Retina (tissue), 1 donor: Measurements from ENCODE around the gene EMID1.

Experiments used
- DNase-seq: peaks from one replicate; pipeline ENCODE4 v3.0.0-alpha.2; 2016

The EMID1 gene

DNA sequence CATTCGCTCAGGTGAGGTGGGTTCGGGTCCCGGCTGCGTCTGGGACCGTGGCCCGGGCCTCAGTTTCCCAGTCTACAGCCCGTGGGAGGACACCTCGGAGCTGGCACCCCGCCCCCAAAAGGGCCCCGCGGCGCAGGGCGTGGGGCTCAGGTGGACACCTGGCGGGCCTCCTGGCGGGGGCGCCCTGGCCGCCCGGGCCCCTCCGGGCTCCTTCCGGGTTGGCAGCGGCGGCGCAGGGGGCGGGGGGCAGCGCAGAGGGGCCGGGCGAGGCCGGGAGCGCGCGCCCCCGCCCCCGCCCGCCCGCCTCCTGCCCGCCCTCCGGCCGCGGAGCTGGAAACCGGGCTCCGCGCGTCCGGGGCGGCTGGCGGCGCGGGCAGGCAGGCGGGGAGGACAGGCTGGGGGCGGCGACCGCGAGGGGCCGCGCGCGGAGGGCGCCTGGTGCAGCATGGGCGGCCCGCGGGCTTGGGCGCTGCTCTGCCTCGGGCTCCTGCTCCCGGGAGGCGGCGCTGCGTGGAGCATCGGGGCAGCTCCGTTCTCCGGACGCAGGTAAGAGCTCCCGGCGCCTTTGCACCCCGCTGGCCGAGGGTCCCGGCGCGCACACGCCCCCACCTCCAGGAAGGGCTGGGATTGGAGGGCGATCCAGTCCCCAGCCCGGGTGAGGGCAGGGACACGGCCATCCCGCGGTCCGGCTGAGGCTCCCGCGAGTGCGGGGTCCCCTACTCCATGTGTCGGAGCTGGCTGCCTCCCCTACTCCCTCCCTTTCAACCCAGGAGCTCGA lies at the start of gene EMID1:
TSS of gene EMID1 (plus strand) at position 303 of the 778 bp plus-strand sequence. CDS start at position 446, 143 bp downstream.
- DNase-seq: peak; percentile 77

DNA sequence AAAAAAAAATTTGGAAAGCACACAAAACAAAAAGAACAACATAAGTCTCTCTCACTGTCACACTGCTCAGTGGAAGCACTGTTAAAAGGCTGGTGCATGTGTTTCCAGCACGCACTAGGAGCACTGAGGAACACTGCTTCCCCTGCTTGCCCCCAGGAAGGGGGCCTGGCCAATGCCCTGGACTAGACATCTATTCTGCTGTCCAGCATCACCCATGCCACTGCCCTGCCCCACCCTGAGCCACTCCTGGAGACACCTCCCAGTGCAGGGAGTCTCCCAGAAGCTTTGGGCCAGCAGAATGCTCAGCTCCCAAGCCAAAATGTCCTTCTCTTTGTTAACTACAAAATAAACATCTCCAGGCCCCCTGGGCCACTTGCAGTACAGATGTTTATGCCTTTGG lies 49.7 kb upstream of the EMID1 start:
- no peak for DNase-seq

DNA sequence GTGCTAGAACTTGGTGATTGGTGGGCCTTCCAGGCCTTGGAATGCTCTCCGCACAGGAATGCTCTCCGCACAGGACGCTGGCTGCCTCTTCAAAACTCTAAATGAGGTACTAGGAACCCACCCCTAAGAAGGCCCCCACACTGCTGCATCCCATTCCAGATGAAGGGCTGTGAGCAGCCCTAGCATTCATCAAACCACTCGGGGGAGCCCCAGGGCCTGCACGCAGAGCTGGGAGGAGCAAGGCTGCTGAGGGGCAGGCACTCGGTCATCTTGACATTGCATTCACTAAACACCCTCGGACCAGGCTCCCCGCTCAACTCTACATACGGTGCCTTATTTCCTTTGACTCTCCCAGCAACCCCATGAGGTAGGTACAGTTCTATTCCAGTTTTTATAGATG lies 49.2 kb upstream of the EMID1 start:
- DNase-seq: no peak

DNA sequence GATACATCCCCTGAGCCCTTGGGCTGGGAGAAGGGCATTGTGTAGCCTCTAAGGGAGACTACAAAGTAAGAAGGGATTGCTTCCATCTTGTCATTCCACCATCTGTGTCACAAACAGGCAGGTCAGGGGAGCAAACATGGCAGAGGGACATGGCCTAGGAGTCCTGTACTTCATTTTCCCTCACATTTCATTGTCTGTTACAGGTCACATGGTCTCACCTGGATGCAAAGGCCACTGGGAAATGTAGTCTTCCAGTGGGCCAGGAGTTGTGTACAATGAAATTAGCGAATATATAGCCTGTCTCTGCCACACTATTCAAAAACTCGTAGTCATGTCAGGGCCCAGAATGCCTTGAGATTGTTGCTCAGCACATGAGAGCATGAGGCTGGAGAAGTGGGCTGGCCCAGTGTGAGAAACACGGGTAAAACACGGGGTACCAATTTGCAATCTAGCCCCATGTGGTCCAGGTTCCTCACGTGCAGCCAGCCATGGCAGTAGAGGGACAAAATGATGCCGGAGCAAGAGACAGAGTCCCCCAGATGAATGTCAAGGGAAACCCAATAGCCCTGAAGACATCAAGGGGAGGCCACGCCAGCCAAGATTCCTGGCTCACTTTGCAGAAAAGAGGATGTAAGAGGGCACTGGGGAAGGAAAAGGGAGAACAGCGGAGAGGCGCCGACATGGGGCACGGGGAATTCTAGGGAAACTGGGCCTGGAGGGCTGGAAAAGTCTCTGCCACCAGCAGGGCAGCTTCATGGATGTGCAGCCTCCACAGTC lies 47.7 kb upstream of the EMID1 start:
- no peak for DNase-seq

DNA sequence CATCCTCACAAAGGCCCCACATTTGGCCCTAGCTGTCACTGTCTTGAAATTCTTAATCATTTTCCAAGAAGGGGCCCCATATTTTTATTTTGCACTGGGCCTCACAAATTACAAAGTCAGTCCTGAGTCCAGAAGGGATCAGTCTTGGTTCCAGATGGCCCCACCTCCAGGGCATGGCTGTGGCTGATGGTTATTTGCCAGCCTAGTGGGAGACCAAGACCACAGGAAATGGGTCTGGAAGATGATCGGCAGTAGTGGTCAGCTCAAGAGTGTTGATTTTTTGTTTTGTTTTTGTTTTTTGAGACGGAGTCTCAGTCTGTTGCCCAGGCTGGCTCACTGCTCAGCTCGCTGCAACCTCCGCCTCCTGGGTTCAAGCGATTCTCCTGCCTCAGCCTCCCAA lies 47.1 kb upstream of the EMID1 start:
- no peak for DNase-seq

DNA sequence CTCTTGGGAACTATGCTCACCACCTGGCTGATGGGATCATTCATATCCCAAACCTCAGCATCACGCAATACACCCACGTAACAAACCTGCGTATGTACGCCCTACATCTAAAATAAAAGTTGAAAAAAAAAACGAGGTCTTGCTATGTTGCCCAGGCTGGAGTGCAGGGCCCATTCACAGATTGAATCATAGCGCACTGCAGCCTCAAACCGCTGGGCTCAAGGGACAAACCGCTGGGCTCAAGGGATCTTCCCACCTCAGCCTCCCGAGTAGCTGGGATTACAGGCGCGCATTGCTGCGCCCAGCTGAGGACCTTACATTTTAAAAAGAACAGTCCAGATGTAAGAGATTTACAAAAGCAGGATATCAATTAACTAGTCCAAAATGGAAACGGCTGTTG lies 41.9 kb upstream of the EMID1 start:
- no peak for DNase-seq

DNA sequence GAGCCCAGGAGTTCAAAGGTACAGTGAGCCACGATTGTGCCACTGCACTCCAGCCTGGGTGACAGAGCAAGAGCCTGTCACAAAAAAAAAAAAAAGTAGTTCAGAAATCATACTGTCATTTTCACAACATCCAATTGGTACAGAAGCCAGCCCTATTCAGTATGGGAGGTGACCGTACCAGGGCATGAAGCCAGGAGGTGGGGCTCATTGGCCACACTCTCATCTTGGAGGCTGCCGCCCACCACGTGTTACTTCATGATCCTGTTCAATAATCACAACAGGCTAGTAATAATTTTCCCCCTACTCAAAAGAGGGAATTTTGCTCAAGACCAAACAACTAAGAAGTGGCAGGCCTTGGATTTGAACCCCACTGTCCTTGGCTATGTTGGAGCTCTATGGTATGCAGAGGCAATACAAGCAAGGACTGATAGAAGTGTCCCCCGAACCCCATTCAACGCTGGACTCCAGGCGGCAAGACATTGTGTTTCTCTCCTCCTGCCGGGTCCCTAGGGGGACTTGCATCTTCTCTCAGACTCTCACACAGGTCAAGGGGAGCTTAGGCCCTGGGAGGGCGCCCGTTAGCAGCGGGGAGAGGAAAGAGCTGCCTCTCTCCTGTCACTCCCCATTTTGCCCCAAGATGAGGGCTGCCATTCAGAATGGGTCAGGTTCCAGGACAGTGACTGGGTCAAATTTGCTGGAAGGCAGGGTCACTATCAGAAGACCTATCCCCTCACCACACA lies 40.2 kb upstream of the EMID1 start:
- no peak for DNase-seq

DNA sequence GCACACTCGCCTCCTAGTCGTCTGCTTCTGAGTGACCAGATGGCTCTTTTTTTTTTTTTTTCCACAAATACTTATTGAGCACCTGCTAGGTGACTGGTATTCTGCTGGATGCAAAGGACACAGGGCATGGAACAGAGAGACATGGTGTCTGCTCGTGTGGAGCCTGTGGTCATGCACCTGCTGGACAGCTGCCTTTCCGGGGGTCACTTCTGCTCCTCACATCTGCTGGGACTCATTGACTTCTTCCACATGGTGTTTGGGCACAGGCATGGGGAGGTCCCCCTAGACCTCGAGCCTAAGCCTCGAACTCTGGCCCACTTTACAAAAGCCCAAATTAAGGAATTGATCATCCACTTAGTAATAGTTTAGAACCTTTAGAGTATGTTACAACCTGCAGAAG lies 39.5 kb upstream of the EMID1 start:
- DNase-seq: no peak

DNA sequence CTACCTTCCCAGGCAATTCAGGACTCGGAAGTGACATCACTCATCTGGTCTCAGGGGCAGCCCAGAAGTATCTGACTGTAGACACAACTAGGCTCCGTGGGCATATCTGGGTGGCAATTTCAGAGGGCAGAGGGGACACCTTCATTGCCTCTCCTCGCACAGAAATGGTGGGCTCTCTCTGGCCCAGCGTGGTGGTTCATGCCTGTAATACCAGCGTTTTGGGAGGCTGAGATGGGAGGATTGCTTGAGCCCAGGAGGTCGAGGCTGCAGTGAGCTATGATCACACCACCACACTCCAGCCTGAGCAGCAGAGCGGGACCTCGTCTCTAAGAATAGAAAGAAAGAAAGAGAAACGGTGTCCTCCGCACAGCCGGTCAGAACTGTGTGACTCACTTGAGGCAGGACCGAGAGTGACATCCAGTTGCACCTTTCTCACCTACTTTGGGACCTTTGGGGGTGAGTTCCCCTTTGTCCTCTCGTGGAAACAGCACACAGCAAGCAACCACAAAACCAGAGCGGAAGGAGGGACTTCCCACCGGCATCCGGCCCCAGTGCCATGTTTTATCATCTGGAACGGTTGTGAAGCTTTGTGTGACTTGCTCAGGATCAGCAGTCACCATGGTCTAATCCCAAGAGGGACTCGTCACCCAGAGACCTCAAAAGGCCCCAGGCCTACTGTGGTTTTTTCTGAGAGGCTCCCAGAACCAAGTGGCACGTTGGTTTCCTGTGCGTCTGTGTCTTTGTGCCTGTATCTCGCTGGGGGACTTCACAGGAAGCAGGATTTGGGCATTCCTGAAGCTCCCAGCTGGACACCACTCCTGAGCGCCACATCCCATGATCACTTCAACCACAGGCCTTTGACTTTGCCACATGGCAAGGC lies 38.4 kb upstream of the EMID1 start:
- no peak for DNase-seq

DNA sequence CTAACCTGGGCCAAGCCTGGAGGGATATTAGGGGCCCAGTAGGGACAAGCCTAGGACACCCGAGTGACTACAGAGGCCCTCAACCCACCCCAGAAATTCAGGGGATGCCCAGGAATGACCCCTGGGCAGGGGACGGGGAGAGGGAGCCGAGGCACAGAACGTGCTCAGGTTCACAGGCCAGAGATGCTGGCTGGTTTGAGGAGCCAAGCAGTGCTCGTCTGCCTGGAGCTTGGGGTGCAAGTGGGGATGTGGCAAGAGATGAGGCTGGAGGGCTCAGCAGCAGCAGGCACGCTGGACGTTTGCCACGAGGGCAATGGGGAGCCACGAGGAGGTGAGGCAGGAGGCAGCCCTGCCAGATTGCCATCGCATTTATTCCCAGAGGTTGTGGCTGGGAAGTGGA lies 34.0 kb upstream of the EMID1 start:
- DNase-seq: no peak

DNA sequence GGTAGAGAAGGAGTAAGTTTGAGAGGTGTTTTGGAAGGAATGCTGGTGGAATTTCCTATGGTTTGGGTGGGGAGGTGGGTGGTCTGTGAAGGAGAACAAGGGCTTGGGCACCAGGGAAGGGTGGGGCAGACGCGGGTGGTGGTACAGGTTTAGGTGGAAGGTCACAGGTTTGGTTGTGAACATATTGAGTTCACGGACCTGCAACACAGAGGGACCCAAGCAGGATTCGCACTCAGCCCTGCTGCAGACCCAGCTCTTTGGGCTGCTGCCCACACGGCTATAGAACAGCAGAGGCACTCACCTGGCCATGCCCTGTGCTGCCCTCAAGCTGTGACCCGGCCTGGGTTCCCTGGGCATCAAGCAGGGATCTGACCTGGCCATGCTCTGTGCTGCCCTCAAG lies 33.5 kb upstream of the EMID1 start:
- no peak for DNase-seq

DNA sequence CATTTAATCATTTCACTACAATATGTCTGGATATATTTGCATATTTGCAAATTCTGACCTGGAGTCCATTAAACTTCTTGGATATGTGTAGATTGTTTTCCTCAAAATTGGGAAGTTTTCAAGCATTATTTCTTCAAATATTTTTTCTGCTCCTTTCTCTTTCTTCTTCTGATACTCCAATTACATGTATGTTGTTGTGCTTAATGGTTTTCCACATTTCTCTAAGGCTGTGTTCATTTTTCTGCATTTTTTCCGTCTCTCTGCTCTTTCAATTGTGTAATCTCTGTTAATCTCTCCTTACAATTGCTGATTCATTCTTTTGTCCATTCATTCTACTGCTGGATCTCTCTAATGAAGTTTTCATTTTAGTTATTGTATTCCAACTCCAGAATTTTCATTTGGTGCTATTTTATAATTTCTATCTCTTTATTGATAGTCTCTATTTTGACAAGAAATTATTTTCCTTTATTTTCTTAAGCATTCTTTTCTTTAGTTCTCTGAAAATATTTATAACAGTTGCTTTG lies 30.3 kb upstream of the EMID1 start:
- DNase-seq: no peak

DNA sequence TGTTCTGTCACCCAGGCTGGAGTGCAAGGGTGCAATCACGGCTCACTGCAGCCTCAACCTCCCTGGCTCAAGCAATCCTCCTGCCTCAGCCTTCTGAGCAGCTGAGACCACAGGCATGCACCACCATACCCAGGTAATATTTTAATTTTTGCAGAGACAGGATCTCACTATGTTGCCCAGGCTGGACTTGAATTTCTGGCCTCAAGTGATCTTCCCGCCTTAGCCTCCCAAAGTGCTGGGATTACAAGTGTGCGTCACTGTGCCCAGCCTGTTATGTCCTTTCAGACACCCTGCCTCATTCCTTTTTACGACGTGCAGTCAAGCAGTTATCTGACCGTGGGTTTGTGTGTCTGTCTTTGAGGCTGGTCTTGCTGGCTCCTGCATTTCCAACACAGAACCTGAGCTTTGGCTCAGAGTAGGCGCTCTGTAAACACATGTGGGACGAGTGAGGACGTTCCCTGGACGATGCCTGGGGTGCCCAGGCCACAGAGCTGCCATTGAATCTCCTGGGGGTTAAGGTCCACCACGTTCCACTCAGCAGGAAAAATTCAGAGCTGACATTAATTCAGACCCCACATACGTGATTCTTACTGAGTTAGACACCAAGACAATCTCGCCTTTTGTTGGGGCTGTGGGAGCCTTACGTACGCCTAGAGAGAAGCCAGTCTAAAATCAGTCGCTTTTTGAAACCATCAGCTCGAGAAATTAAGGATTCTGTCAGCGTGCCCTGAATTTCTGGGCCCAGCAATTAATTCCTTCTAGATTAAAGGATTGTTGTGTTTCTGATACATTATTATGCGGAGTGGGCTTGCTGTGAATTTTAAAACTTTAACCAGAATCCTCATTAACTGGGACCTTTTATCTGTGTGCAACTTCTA lies 21.5 kb upstream of the EMID1 start:
- DNase-seq: peak; percentile 38

DNA sequence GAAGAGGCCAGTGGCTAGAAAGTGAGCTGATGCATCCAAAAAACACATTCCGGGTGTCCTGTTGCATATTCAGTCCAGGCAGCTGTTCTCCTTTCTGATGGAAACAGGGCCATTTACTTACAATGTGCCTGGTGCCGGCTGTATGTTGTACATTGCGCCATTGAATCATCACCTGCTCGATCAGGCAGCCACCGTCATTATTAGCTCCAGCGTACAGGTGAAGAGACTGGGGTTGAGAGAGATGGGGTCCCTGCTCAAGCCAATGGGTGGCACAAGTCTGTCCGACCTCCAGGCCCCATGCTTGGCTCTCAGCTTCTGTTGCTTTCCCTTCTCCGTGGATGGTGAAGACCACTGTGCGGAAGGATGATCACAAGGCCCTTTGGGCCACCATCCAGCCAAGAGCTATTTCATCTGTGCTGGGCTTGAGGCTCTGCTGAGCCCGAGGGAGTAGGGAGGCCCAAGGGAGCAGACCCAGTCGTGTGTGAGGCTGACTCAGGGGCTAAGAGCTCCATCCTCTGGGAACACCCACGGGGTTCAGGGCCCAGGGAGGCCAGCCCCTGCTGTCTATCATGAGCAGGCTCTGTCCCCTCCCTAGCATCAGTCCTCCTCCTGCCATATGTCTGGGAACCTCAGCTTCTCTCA lies 20.7 kb upstream of the EMID1 start:
- no peak for DNase-seq

DNA sequence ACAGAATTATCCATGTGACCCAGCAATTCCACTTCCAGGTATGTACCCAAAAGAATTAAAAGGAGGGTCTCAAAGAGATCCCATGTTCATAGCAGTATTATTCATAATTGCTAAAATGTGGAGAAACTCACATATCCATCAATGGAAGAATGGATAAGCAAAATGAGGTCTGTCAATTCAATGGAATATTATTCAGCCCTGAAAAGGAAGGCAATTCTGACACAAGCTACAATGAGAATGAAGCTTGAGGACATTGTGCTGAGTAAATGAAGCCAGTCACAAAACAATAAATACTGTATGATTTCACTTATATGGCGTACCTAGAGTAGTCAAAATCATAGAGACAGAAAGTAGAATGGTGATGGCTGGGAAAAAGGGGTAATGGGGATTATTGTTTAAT lies 19.4 kb upstream of the EMID1 start:
- DNase-seq: no peak

DNA sequence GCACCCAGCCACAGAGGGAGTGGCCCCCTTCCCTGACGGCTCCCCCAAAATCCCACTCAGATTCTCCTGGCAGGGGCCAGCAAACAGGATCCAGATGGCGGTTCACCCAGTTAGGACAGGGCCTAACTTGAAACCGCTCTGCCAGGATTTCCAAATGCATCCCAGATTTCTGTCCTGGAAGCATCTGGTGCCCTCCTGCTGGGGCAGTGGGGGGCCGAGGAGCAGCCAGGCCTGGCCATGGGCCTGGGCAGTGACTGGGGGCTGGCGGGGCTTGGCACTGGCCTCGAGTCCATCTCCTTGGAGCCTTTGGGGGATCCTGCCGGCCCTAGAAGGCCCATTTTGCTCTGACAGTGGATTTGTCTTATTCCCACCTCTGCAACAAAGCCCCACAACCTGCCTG lies 17.9 kb upstream of the EMID1 start:
- DNase-seq: no peak

DNA sequence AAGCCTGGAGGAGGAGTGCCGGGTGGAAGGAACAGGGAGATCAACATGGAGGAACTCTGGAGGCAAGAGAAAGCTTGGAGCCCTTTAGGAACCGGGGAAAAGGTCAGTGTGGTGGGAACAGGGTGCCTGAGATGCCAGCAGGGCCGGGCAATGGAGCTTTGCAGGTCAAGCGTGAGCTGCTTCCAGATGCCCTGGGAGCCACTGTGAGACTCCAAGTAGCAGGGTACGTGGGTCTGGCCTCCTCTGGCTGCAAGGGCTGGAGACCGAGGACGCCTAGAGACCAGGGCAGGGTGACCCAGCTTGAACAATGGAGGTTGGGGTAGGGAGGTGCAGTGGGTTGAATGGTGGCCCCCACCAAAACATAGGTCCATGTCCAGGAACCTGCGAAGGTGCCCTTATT lies 15.6 kb upstream of the EMID1 start:
- DNase-seq: no peak

DNA sequence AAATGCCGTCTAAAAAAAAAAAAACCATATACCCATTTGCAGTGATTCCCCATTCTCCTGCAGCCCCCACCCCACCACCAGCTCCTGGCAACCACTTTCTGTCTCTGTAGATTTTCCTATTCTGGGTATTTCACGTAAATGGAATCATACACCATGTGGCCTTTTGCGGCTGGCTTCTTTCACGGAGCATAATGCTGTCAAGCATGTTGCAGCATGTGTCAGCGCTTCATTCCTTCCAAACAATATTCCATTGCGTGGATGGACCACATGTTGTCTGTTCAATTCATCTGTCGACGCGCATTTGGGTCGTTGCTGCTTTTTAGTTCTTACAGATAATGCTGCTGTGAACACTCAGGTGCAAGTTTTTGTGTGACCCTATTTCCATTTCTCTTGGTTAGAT lies 14.8 kb upstream of the EMID1 start:
- DNase-seq: no peak

DNA sequence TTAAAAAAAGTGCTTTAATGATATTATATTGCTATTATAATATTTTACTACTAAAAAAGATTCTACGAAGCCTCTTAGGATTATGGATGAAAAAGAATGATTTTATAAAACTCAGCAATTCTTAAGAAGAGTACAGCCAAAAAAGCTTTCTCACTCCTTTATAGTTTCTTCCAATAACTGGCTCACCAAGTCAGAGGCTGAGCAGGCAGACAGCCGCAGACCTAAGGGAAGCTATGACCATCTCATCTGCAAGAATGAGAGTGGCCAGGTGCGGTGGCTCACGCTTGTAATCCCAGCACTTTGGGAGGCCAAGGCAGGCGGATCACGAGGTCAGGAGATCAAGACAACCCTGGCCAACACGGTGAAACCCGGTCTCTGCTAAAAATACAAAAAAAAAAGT lies 12.7 kb upstream of the EMID1 start:
- no peak for DNase-seq

DNA sequence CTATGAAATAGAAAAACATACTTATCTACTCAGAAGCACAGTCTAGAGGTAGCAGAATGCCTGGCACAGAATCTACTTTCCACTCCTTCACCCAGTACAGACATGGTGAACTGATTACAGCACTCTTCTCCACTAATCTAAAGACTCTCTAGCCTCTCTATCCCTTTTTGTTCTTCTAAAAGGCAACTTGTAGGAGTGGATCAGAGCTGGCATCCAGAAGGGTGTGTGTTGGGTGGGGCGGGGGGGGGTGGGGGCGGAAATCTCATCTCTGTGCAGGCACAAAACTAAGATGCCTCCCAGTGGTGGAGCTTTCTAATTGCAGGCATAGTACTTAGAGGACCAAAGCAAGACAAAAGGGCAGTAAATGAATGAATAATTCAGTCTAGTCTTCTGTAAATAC lies 11.5 kb upstream of the EMID1 start:
- no peak for DNase-seq
